Osteoblast (primary cell): ENCODE results near the gene BHLHA15. TPM values are rescaled to one million over a fixed set of nuclear protein-coding genes. Genes with fewer than 3 reads are reported as not detected.

Source experiments
- DNase-seq: peaks from one replicate; pipeline ENCODE4 v3.0.0; 2011; ENCODE audit warnings: low spot score, mixed read lengths; ENCODE audit not compliant: insufficient read length; ENCODE audit errors: missing footprints
- H2AFZ ChIP-seq: 2 replicates; pipeline ENCODE4 v1.6.0; 2011; ENCODE audit warnings: mild to moderate bottlenecking, low read length
- H3K27ac ChIP-seq: 2 replicates; pipeline ENCODE4 v1.5.1; 2011; ENCODE audit warnings: mild to moderate bottlenecking, low read depth, low read length, moderate library complexity
- H3K27me3 ChIP-seq: 2 replicates; pipeline ENCODE4 v1.6.0; 2012; ENCODE audit warnings: mild to moderate bottlenecking, control low read depth, inconsistent platforms, low read length, moderate library complexity; ENCODE audit not compliant: insufficient read depth
- H3K36me3 ChIP-seq: 2 replicates; pipeline ENCODE4 v1.5.1; 2011; ENCODE audit warnings: mild to moderate bottlenecking, low read length, control low read depth, moderate library complexity; ENCODE audit not compliant: insufficient read depth
- H3K4me1 ChIP-seq: 2 replicates; pipeline ENCODE4 v1.5.1; 2011; ENCODE audit warnings: mild to moderate bottlenecking, low read length, control low read depth, moderate library complexity; ENCODE audit not compliant: insufficient read depth
- H3K4me2 ChIP-seq: 2 replicates; pipeline ENCODE4 v1.6.0; 2011; ENCODE audit warnings: mild to moderate bottlenecking, low read length; ENCODE audit not compliant: insufficient read depth
- H3K4me3 ChIP-seq: fragments of 200-600 bp; sonication (generic); 3 replicates; pipeline ENCODE4 v1.5.1; 2012; ENCODE audit warnings: mild to moderate bottlenecking, low read length, inconsistent platforms; ENCODE audit not compliant: insufficient read depth
- H3K79me2 ChIP-seq: 2 replicates; pipeline ENCODE4 v1.6.0; 2012; ENCODE audit warnings: mild to moderate bottlenecking, low read length, control low read depth, inconsistent platforms; ENCODE audit not compliant: insufficient read depth
- H3K9me3 ChIP-seq: 2 replicates; pipeline ENCODE4 v1.5.1; 2011; ENCODE audit warnings: low read depth, low read length, control low read depth
- H4K20me1 ChIP-seq: 2 replicates; pipeline ENCODE4 v1.6.0; 2012; ENCODE audit warnings: mild to moderate bottlenecking, low read length, control low read depth; ENCODE audit not compliant: insufficient read depth
- CTCF ChIP-seq: IDR thresholded peaks from 2 replicates; pipeline ENCODE4 v1.5.1; 2011; ENCODE audit warnings: mild to moderate bottlenecking, low read depth, low read length, moderate library complexity; ENCODE audit errors: extremely low read depth
- total RNA-seq: library from RNA; depleted of rRNA; stranded (reverse); fragments of >200 nt; gene quantifications from 2 replicates; pipeline ENCODE4 v1.2.3, GENCODE V29; 2012

The BHLHA15 gene
- total RNA-seq, 1 donor: not detected

- Histone ChIP-seq H4K20me1 (no peaks in the 10 kb centered on the region), H3K36me3 (peaks cover 2% of the 10 kb centered on the region), H3K27ac (no peak overlapping the region), H2AFZ (no peak overlapping the region), H3K4me1 (no peaks in the 10 kb centered on the region), H3K9me3 (no peaks in the 10 kb centered on the region), H3K79me2 (no peaks in the 10 kb centered on the region), H3K4me3 (no peak overlapping the region), H3K4me2 (no peak overlapping the region), H3K27me3 (no peaks in the 10 kb centered on the region)
- peak; percentile 22 for DNase-seq
- TF ChIP-seq CTCF: no peak
Measured at GRCh38 chr7:98174334-98175259, 36.6 kb upstream of the BHLHA15 start.

GRCh38 chr7:98175260-98175940 lies 35.8 kb upstream of the BHLHA15 start:
- Histone ChIP-seq H3K9me3 (no peaks in the 10 kb centered on the region), H3K79me2 (no peaks in the 10 kb centered on the region), H2AFZ (no peak overlapping the region), H3K4me2 (no peak overlapping the region), H3K27ac (no peak overlapping the region), H3K4me1 (no peaks in the 10 kb centered on the region), H3K36me3 (peaks cover 2% of the 10 kb centered on the region), H3K27me3 (no peaks in the 10 kb centered on the region), H3K4me3 (no peak overlapping the region), H4K20me1 (no peaks in the 10 kb centered on the region)
- no peak for TF ChIP-seq CTCF
- peak; percentile 70 for DNase-seq

- Histone ChIP-seq H3K79me2 (no peaks in the 10 kb centered on the region), H3K4me3 (no peak overlapping the region), H3K27ac (no peak overlapping the region), H4K20me1 (no peaks in the 10 kb centered on the region), H3K4me2 (no peak overlapping the region), H3K27me3 (no peaks in the 10 kb centered on the region), H3K36me3 (peaks cover 2% of the 10 kb centered on the region), H3K4me1 (no peaks in the 10 kb centered on the region), H3K9me3 (no peaks in the 10 kb centered on the region), H2AFZ (no peak overlapping the region)
- DNase-seq: no peak
- no peak for TF ChIP-seq CTCF
Measured at GRCh38 chr7:98177553-98177952, 33.7 kb upstream of the BHLHA15 start.

GRCh38 chr7:98178321-98178720 lies 32.9 kb upstream of the BHLHA15 start:
- Histone ChIP-seq H3K4me3 (no peak overlapping the region), H3K27ac (no peak overlapping the region), H3K4me2 (no peak overlapping the region), H2AFZ (no peak overlapping the region), H3K36me3 (peaks cover 2% of the 10 kb centered on the region), H3K9me3 (no peaks in the 10 kb centered on the region), H3K79me2 (no peaks in the 10 kb centered on the region), H4K20me1 (no peaks in the 10 kb centered on the region), H3K27me3 (no peaks in the 10 kb centered on the region), H3K4me1 (no peaks in the 10 kb centered on the region)
- no peak for TF ChIP-seq CTCF
- no peak for DNase-seq
